H1 (cell line): Measurements from ENCODE around the gene WDR45. TPM values are rescaled to one million over a fixed set of nuclear protein-coding genes. Genes with fewer than 3 reads are reported as not detected.

Experiments used
- CTCF ChIA-PET: fragments of 300-600 bp; sonication (Branson Sonifier 250); formaldehyde crosslinking; loops from one replicate; lab custom pipeline; 2021; ENCODE audit not compliant: partially characterized antibody; lab: Charles Lee
- POLR2A ChIA-PET: fragments of 300-600 bp; sonication (Branson Sonifier 250); formaldehyde crosslinking; loops from one replicate; lab custom pipeline; 2021; ENCODE audit warnings: inconsistent platforms; ENCODE audit not compliant: partially characterized antibody; lab: Charles Lee
- DNase-seq, 2 experiments: peaks; one replicate each; pipeline versions ENCODE4 v3.0.0 to v3.0.0-alpha.2; 2010 to 2022; ENCODE audit warnings: low spot score in 2 of 2, low read depth in 1 of 2, mixed read lengths in 1 of 2
- FAIRE-seq: peaks from 2 replicates; lab custom pipeline; 2011; peaks lifted over from hg19 to GRCh38; lab: Jason Lieb, UNC
- H2AFZ ChIP-seq: 2 replicates; pipeline ENCODE4 v1.8.1; 2012; ENCODE audit warnings: low read length, inconsistent platforms
- H2AK5ac ChIP-seq: 2 replicates; pipeline ENCODE4 v1.6.1; 2013; ENCODE audit warnings: low read depth, low read length
- H2BK120ac ChIP-seq: replicated peaks from 2 replicates; pipeline ENCODE3; 2013; ENCODE audit warnings: low read depth, low read length, inconsistent platforms
- H2BK12ac ChIP-seq: 2 replicates; pipeline ENCODE4 v1.6.1; 2013; ENCODE audit warnings: low read depth, low read length
- H2BK15ac ChIP-seq: 2 replicates; pipeline ENCODE4 v1.6.1; 2013; ENCODE audit warnings: low read length
- H2BK20ac ChIP-seq: 2 replicates; pipeline ENCODE4 v1.6.1; 2013; ENCODE audit warnings: low read length
- H2BK5ac ChIP-seq: 2 replicates; pipeline ENCODE4 v1.6.1; 2013; ENCODE audit warnings: low read depth, low read length
- H3K14ac ChIP-seq: 2 replicates; pipeline ENCODE4 v1.6.1; 2013; ENCODE audit warnings: inconsistent platforms; ENCODE audit not compliant: insufficient read length
- H3K18ac ChIP-seq: 2 replicates; pipeline ENCODE4 v1.6.1; 2013; ENCODE audit warnings: low read length; ENCODE audit errors: extremely low read depth
- H3K23ac ChIP-seq: 2 replicates; pipeline ENCODE4 v1.6.1; 2013; ENCODE audit warnings: inconsistent platforms; ENCODE audit not compliant: insufficient read length
- H3K23me2 ChIP-seq: 2 replicates; pipeline ENCODE4 v1.6.1; 2013; ENCODE audit warnings: low read depth, low read length
- H3K27ac ChIP-seq: 2 replicates; pipeline ENCODE4 v1.6.1; 2011; ENCODE audit warnings: low read depth, low read length, inconsistent platforms
- H3K27me3 ChIP-seq, 4 experiments: replicated peaks in 1 of 4; 1 replicate in 1 of 4; 2 replicates in 3 of 4; pipeline versions ENCODE4 v1.6.1 to v1.8.1; 2011 to 2013; ENCODE audit warnings: low read length in 3 of 4, mild to moderate bottlenecking in 3 of 4, inconsistent platforms in 2 of 4, mixed read lengths in 2 of 4, moderate library complexity in 1 of 4; ENCODE audit not compliant: control insufficient read depth in 3 of 4, insufficient read depth in 3 of 4; ENCODE audit errors: extremely low read depth in 1 of 4
- H3K36me3 ChIP-seq, 4 experiments: 2 replicates each; pipeline versions ENCODE4 v1.6.1 to v1.8.1; 2011 to 2013; ENCODE audit warnings: mild to moderate bottlenecking in 4 of 4, low read length in 3 of 4, moderate library complexity in 2 of 4, control low read depth in 1 of 4, inconsistent platforms in 1 of 4; ENCODE audit not compliant: insufficient read depth in 4 of 4, control insufficient read depth in 2 of 4
- H3K4ac ChIP-seq: replicated peaks from 2 replicates; pipeline ENCODE3; 2013; ENCODE audit warnings: low read length, low read depth, mixed read lengths, inconsistent platforms; ENCODE audit not compliant: insufficient read length
- H3K4me1 ChIP-seq, 4 experiments: replicated peaks in 1 of 4; 1 replicate in 1 of 4; 2 replicates in 3 of 4; pipeline versions ENCODE4 v1.6.1 to v1.8.1; 2011 to 2013; ENCODE audit warnings: low read length in 3 of 4, inconsistent platforms in 2 of 4, mixed read lengths in 1 of 4; ENCODE audit not compliant: insufficient read depth in 4 of 4, control insufficient read depth in 3 of 4
- H3K4me2 ChIP-seq, 2 experiments: 2 replicates each; pipeline versions ENCODE4 v1.6.1 to v1.8.1; 2011 to 2013; ENCODE audit warnings: low read depth in 2 of 2, low read length in 2 of 2, control low read depth in 1 of 2, inconsistent platforms in 1 of 2, mild to moderate bottlenecking in 1 of 2; ENCODE audit not compliant: insufficient read depth in 1 of 2
- H3K4me3 ChIP-seq, 4 experiments: fragments of 200-600, 300-600 bp in 1 of 4; sonication (generic), shearing (Covaris generic), sonication (Bioruptor Twin) in 1 of 4; 2 replicates each; pipeline versions ENCODE4 v1.5.1 to v1.8.1; 2011 to 2016; ENCODE audit warnings: low read length in 4 of 4, low read depth in 3 of 4, control low read depth in 2 of 4, inconsistent platforms in 2 of 4, mild to moderate bottlenecking in 2 of 4, mixed read lengths in 1 of 4, moderate library complexity in 1 of 4; ENCODE audit not compliant: insufficient read depth in 2 of 4; ENCODE audit errors: extremely low read depth in 1 of 4
- H3K56ac ChIP-seq: replicated peaks from 2 replicates; pipeline ENCODE3; 2013; ENCODE audit warnings: low read depth, mild to moderate bottlenecking, mixed read lengths, low read length, inconsistent platforms; ENCODE audit not compliant: insufficient read length
- H3K79me1 ChIP-seq: 2 replicates; pipeline ENCODE4 v1.6.1; 2013; ENCODE audit warnings: low read depth, low read length, control low read depth
- H3K79me2 ChIP-seq, 2 experiments: 2 replicates each; pipeline versions ENCODE4 v1.6.1 to v1.8.1; 2012 to 2013; ENCODE audit warnings: low read length in 2 of 2, mild to moderate bottlenecking in 2 of 2, inconsistent platforms in 1 of 2; ENCODE audit not compliant: insufficient read depth in 2 of 2, control insufficient read depth in 1 of 2
- H3K9ac ChIP-seq, 4 experiments: replicated peaks in 1 of 4; 1 replicate in 1 of 4; 2 replicates in 3 of 4; pipeline versions ENCODE4 v1.6.1 to v1.8.1; 2011 to 2013; ENCODE audit warnings: low read depth in 3 of 4, low read length in 3 of 4, control low read depth in 2 of 4, mild to moderate bottlenecking in 2 of 4, moderate library complexity in 2 of 4, inconsistent platforms in 1 of 4; ENCODE audit errors: extremely low read depth in 1 of 4
- H3K9me3 ChIP-seq, 2 experiments: 2 replicates each; pipeline versions ENCODE4 v1.6.1 to v1.8.1; 2012 to 2013; ENCODE audit warnings: mild to moderate bottlenecking in 2 of 2, moderate library complexity in 2 of 2, control low read depth in 1 of 2, inconsistent platforms in 1 of 2, low read depth in 1 of 2, low read length in 1 of 2, mixed read lengths in 1 of 2; ENCODE audit not compliant: insufficient read depth in 2 of 2
- H4K20me1 ChIP-seq, 2 experiments: replicated peaks in 1 of 2; 2 replicates each; pipeline versions ENCODE3 to v1.8.1; 2011 to 2013; ENCODE audit warnings: inconsistent platforms in 2 of 2, low read length in 2 of 2, mild to moderate bottlenecking in 1 of 2; ENCODE audit not compliant: insufficient read depth in 2 of 2, control insufficient read depth in 1 of 2
- H4K5ac ChIP-seq: 2 replicates; pipeline ENCODE4 v1.6.1; 2013; ENCODE audit warnings: low read length, low read depth, mixed read lengths, inconsistent platforms; ENCODE audit not compliant: insufficient read length
- H4K8ac ChIP-seq: 2 replicates; pipeline ENCODE4 v1.8.0; 2013; ENCODE audit warnings: mild to moderate bottlenecking, moderate library complexity, low read length, inconsistent platforms; ENCODE audit not compliant: insufficient read depth; ENCODE audit errors: extremely low read depth
- H4K91ac ChIP-seq: replicated peaks from 2 replicates; pipeline ENCODE3; 2013; ENCODE audit warnings: low read length, mixed read lengths, inconsistent platforms; ENCODE audit not compliant: insufficient read length
- KDM4A ChIP-seq: IDR thresholded peaks from one replicate; pipeline ENCODE4 v1.7.1; 2012; ENCODE audit warnings: low read depth, mild to moderate bottlenecking, moderate library complexity, low read length, inconsistent platforms; ENCODE audit not compliant: severe bottlenecking
- RAD21 ChIP-seq, 2 experiments: IDR thresholded peaks in 1 of 2; conservative IDR thresholded peaks in 1 of 2; 2 replicates each; pipeline ENCODE4 v1.6.1; 2011; ENCODE audit warnings: low read depth in 2 of 2, low read length in 2 of 2, improper control_type of control experiment in 1 of 2, inconsistent platforms in 1 of 2, mild to moderate bottlenecking in 1 of 2, moderate library complexity in 1 of 2
- WGBS, 2 experiments: shearing (Covaris generic) in 1 of 2; methylation state at CpG; one replicate each; pipeline versions ENCODE4 v1.1.6 to v1.1.7; 2013 to 2015; ENCODE audit warnings: low lambda C conversion rate in 2 of 2, mixed read lengths in 2 of 2, inconsistent platforms in 1 of 2, low coverage in 1 of 2, missing lambda C conversion rate in 1 of 2; ENCODE audit not compliant: insufficient replicate concordance in 2 of 2, insufficient coverage in 1 of 2, insufficient read length in 1 of 2; ENCODE audit errors: extremely low coverage in 1 of 2, missing lambda C conversion rate in 1 of 2; 5-methylcytosine and 5-hydroxymethylcytosine counted together
- polyA plus RNA-seq, 7 experiments: library from polyadenylated mRNA; depleted of rRNA in 3 of 7; stranded (reverse) in 5 of 7; unstranded in 2 of 7; fragments of >200 nt in 5 of 7; fragments of 200-250 nt in 2 of 7; gene quantifications; 1 replicate in 5 of 7; 2 replicates in 1 of 7; 4 replicates in 1 of 7; pipeline versions ENCODE4 v1.2.1 to v1.2.3, GENCODE V29; 2011 to 2013; ENCODE audit warnings: missing spikeins in 2 of 7, mixed read lengths in 2 of 7
- total RNA-seq: library from RNA; stranded (reverse); fragmentation: NEBNext Ultra II Directional; extraction: Animal tissue kit (Norgen Biotek cat#: 25700); gene quantifications from 2 replicates; pipeline ENCODE4 v1.2.1, GENCODE V29; 2021

The WDR45 gene
- total and polyA plus RNA-seq, 2 of the 8 experiments (the other 6 are each of a cell fraction or from before 2014, with no cell fraction given), result 27.9 to 49.7 TPM

DNA sequence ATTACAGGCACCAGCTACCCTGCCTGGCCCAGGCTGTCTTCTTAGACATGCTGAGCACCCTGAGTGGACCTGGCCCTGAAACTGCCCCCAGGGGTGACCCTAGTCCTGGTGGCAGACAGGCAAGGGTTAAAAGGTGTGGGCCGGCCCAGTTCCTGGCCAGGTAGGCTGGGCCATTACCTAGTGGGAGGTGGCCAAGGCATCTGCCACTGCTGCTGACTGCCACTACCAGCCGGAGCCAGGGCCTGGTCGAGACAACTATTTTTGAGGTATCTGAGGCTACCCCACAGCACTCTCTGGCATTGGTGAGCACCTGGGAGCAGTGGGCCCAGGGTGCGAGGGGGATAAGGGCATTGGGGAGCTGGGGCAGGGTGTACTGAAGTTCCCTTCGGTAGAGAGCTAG lies 20.9 kb downstream of the WDR45 start, which contains the start of gene CCDC120:
Gene CCDC120, plus strand, starts transcription at position 206 of the 400 bp plus-strand sequence. CDS start 3,043 bp downstream, outside the sequence.
- Histone ChIP-seq H3K18ac (no peak within 1 kb of the TSS), H3K79me2 (peaks cover 0 to 13% of the 10 kb centered on the region in 2 experiments; a peak in 3 of 4 replicates), H2BK12ac (0 out of 2 replicates have a peak within 1 kb of the TSS, but pooled peaks have one; percentile 17), H2AK5ac (no peak within 1 kb of the TSS), H3K4me3 (peak within 1 kb of the TSS; percentile 46 to 66 (median 51)), H4K5ac (no peak within 1 kb of the TSS), H3K23ac (no peak within 1 kb of the TSS), H4K8ac (no peak within 1 kb of the TSS), H3K14ac (no peak within 1 kb of the TSS), H3K4me1 (peaks cover 0 to 4% (median 0%) of the 10 kb centered on the region in 4 experiments; a peak in 5 of 7 replicates), H3K23me2 (peaks cover 3% of the 10 kb centered on the region; the same call in 1 of the 2 replicates), H2BK120ac (no peak within 1 kb of the TSS), H3K27me3 (no peaks in the 10 kb centered on the region), H3K9ac (peak within 1 kb of the TSS in 2 of 4 experiments; percentile 22 to 48; a peak in 3 of 7 replicates), H3K56ac (no peak within 1 kb of the TSS), H2BK5ac (no peak within 1 kb of the TSS; the same call in 1 of the 2 replicates), H2AFZ (no peak within 1 kb of the TSS), H2BK20ac (no peak within 1 kb of the TSS), H3K79me1 (0 out of 2 replicates have a peak, but pooled peaks cover 4% of the 10 kb centered on the region), H3K4me2 (peak within 1 kb of the TSS; percentile 78 to 85), H3K9me3 (no peaks in the 10 kb centered on the region), H4K91ac (no peak within 1 kb of the TSS), H2BK15ac (no peak within 1 kb of the TSS), H4K20me1 (no peaks in the 10 kb centered on the region), H3K4ac (no peak within 1 kb of the TSS), H3K27ac (no peak within 1 kb of the TSS), H3K36me3 (peaks cover 0 to 4% (median 3%) of the 10 kb centered on the region in 4 experiments; a peak in 2 of 8 replicates)
- 14% methylated on average over 1 of the region's 5 CpGs; no CpG with 5 or more reads in 1 of the 2 experiments for WGBS, 2 experiments
- ChIA-PET POLR2A (interaction anchor here (0.8 to 1.9 kb wide), 4 partner anchors 17 to 32 kb away, joined by 4 to 5 read pairs (median 4); no protein-coding TSS in a partner anchor), CTCF (interaction anchor here (0.6 kb wide), 1 partner anchor 19 kb away, joined by 3 read pairs; no protein-coding TSS in a partner anchor)
- TF ChIP-seq RAD21 (IDR thresholded peaks at IDR 0.05 in 1 of 2, conservative IDR thresholded peaks at IDR 0.05 in 1 of 2; ENCODE audit: low read depth in 2 of 2, low read length in 2 of 2) (no peak), KDM4A (no peak)
- DNase-seq (no peak), FAIRE-seq (no peak)
